ENCODE results near the gene TPRX2.

DNA sequence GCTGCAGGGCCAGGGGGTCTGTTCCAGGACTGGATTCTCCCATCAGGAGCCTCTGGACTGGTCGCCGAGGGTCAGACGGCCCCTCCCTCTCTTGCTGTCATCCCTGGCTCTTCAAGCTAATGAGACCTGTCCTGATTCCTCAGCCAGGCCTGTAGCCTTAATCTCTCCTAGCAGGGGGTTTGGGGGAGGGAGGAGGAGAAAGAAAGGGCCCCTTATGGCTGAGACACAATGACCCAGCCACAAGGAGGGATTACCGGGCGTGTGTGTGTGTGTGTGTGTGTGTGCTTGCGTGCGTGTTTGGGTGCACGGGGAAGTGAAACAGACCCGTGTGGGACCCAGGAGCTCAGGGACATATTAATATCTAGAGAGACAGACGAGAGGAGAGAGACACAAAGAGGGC lies 39.2 kb upstream of the TPRX2 start:
- TF ChIP-seq, protein P1, sequence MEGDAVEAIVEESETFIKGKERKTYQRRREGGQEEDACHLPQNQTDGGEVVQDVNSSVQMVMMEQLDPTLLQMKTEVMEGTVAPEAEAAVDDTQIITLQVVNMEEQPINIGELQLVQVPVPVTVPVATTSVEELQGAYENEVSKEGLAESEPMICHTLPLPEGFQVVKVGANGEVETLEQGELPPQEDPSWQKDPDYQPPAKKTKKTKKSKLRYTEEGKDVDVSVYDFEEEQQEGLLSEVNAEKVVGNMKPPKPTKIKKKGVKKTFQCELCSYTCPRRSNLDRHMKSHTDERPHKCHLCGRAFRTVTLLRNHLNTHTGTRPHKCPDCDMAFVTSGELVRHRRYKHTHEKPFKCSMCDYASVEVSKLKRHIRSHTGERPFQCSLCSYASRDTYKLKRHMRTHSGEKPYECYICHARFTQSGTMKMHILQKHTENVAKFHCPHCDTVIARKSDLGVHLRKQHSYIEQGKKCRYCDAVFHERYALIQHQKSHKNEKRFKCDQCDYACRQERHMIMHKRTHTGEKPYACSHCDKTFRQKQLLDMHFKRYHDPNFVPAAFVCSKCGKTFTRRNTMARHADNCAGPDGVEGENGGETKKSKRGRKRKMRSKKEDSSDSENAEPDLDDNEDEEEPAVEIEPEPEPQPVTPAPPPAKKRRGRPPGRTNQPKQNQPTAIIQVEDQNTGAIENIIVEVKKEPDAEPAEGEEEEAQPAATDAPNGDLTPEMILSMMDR (conservative IDR thresholded peaks at IDR 0.05; ENCODE audit: low read depth, low read length) = no peak
- TF ChIP-seq EZH2 (IDR thresholded peaks at IDR 0.05; ENCODE audit: low read length, unreplicated experiment) (no peak), EZH2phosphoT487 (IDR thresholded peaks at IDR 0.05; ENCODE audit: borderline replicate concordance, low read length) (no peak)

All from PC-3 (cell line).